Epithelial cell of prostate (primary cell): ENCODE data around the gene FBXO34.
"Not testable (repeated sequence)": the region's sequence is repeated elsewhere in the genome, so short reads cannot be mapped to it uniquely, and the experiment has no call there.

Source experiments
- DNase-seq: peaks from one replicate; pipeline ENCODE4 v3.0.0-alpha.2; 2011; ENCODE audit warnings: low read depth, low spot score
- H3K27ac ChIP-seq: fragments of 450-650 bp; 2 replicates; pipeline ENCODE4 v1.5.1; 2017; ENCODE audit warnings: mild to moderate bottlenecking

FBXO34 gene

GRCh38 chr14:55306938-55307589, 35.8 kb downstream of the FBXO34 start:
- DNase-seq = no peak
- H3K27ac ChIP-seq = no peak overlapping the region

- H3K27ac ChIP-seq = no peak overlapping the region
- no peak for DNase-seq
These were observed 37.9 kb downstream of the FBXO34 start for GRCh38 chr14:55309154-55309553.

- no peak overlapping the region for H3K27ac ChIP-seq
- no peak for DNase-seq
These were observed 38.6 kb downstream of the FBXO34 start for GRCh38 chr14:55309761-55310365.

- not testable (repeated sequence) for DNase-seq, H3K27ac ChIP-seq
These were observed 41.3 kb downstream of the FBXO34 start for GRCh38 chr14:55312379-55313030.

- no peak overlapping the region for H3K27ac ChIP-seq
- DNase-seq = no peak
These were observed 42.3 kb downstream of the FBXO34 start for GRCh38 chr14:55313480-55313879.

GRCh38 chr14:55314449-55314848, 43.2 kb downstream of the FBXO34 start:
- no peak overlapping the region for H3K27ac ChIP-seq
- no peak for DNase-seq

GRCh38 chr14:55316564-55316963, 45.3 kb downstream of the FBXO34 start:
- no peak for DNase-seq
- no peak overlapping the region for H3K27ac ChIP-seq

- no peak overlapping the region for H3K27ac ChIP-seq
- DNase-seq = no peak
These were observed 46.5 kb downstream of the FBXO34 start for GRCh38 chr14:55317542-55318306.

GRCh38 chr14:55318694-55319093, 47.5 kb downstream of the FBXO34 start:
- no peak overlapping the region for H3K27ac ChIP-seq
- DNase-seq = no peak

- H3K27ac ChIP-seq = no peak overlapping the region
- no peak for DNase-seq
These were observed 52.7 kb downstream of the FBXO34 start for GRCh38 chr14:55323910-55324309.

- DNase-seq = no peak
- no peak overlapping the region for H3K27ac ChIP-seq
These were observed 53.6 kb downstream of the FBXO34 start for GRCh38 chr14:55324812-55325211.

- DNase-seq = no peak
- no peak overlapping the region for H3K27ac ChIP-seq
These were observed 56.0 kb downstream of the FBXO34 start for GRCh38 chr14:55327179-55327578.

GRCh38 chr14:55328317-55328716, 57.1 kb downstream of the FBXO34 start:
- no peak for DNase-seq
- H3K27ac ChIP-seq = no peak overlapping the region

- no peak overlapping the region for H3K27ac ChIP-seq
- no peak for DNase-seq
These were observed 58.9 kb downstream of the FBXO34 start for GRCh38 chr14:55329999-55330710.

GRCh38 chr14:55332654-55333570, 61.7 kb downstream of the FBXO34 start:
- DNase-seq = no peak
- H3K27ac ChIP-seq = no peak overlapping the region

GRCh38 chr14:55333711-55334485, 62.7 kb downstream of the FBXO34 start:
- DNase-seq = no peak

GRCh38 chr14:55336162-55336561, 64.9 kb downstream of the FBXO34 start:
- DNase-seq = no peak
- no peak overlapping the region for H3K27ac ChIP-seq

More at GRCh38 chr14:55333711-55334485, 62.7 kb downstream of the FBXO34 start:
- peak overlapping the region; percentile 12 for H3K27ac ChIP-seq

GRCh38 chr14:55336691-55337090, 65.5 kb downstream of the FBXO34 start:
- DNase-seq = no peak
- no peak overlapping the region for H3K27ac ChIP-seq
